GM04503 (cell line): ENCODE results near the gene ARPC5L.
"Not testable (repeated sequence)": the region's sequence is repeated elsewhere in the genome, so short reads cannot be mapped to it uniquely, and the experiment has no call there.

ENCODE experiments used
- DNase-seq: peaks from one replicate; pipeline ENCODE4 v3.0.0-alpha.2; 2012; ENCODE audit warnings: low read depth

Gene ARPC5L

DNA sequence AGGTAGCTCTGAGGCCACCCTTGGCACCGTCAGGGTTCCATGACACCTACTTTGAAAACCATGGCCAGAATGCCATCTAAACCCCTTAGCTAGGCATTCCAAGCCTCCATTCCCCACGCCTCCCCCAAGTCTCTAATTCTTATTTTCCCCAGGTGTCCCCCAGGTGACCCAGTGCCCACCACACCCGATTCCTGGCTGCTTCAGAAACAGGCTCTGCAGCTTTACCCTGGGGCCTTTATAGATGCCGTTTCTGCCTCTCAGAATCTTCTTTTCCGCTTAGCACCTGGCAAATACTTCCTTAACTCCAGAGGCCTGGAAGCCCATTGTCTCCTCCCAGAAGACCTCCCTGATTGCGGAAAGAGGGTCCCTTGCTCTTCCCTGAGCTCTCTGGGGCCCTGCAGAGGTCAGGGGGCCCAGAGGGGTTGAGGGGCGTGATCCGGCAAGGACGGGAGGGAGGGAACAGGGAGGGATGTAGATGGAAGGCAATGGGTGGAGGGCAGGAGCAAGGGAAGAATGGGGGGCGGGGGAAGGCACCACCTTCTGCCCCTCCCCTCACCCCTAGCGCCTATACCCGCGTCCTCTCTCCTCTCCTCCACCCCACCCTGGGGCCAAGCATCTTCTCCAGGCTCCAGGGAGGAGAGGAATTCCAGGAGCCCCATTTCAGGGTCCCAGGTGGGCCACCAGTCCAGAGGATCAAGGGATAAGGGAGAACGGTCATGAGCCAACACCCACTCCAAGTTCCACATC is 20.7 kb upstream of the ARPC5L start:
- no peak for DNase-seq

DNA sequence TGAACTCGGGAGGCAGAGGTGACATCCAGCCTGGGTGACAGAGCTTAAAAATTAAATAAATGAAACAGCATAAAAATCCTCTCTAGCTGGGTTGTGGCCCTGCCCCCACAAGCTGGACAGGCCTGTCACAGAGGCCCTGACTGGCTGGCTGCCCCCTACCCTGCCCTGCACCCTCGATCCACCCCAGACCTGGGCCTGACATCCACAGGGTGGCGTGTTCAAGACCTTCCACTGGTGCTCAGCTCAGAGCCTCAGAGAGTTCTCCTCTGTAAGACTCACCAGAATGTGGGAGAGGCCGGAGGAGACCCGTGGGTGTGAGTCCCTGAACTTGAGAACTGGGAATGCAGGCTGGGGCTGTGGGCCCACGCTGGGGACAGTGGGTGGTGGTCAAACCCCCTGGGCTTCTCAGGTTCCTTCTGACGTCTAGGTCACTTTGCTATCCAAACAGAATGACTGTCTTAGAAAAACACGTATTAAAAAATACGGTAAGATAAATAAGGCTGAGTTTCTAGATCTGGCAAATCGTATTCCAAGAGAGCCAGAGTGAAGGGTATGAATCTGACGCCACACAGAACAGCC is 18.4 kb upstream of the ARPC5L start:
- DNase-seq: no peak

GRCh38 chr9:124844291-124844690 is 17.6 kb upstream of the ARPC5L start:
- DNase-seq: no peak

DNA sequence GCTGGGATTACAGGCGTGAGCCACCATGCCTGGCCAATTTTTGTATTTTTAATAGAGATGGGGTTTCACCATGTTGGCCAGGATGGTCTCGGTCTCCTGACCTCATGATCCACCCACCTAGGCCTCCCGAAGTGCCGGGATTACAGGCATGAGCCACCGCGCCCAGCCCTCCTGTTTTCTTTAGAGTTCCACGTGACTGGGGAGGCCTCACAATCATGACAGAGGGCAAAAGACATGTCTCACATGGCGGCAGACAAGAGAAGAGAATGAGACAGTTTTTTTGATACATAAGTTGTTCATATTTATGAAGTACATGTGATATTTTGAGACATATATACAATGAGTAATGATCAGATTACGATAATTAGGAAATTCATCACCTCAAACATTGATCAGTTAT is 15.5 kb upstream of the ARPC5L start:
- not testable (repeated sequence) for DNase-seq

DNA sequence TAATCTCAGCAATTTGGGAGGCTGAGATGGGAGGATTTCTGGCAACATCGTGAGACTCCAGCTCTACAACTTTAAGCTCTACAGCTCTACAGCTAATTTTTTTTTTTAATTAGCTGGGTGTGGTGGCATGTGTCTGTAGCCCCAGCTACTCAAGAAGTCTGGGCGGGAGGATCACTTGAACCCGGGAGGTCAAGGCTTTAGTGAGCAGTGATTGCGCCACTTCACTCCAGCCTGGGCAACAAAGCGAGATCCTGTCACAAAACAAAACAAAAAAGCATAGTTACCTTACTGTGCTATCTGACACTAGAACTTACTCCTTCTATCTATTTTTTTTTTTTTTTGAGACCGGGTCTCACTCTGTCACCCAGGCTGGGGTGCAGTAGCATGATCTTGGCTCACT is 15.0 kb upstream of the ARPC5L start:
- DNase-seq: no peak

GRCh38 chr9:124849801-124850200 is 12.1 kb upstream of the ARPC5L start:
- DNase-seq: no peak

GRCh38 chr9:124852121-124852828 is 9.7 kb upstream of the ARPC5L start:
- DNase-seq: no peak

- DNase-seq: no peak
Observed at GRCh38 chr9:124852829-124853531, 8.9 kb upstream of the ARPC5L start, which contains the start of gene WDR38. TSS of gene WDR38 (plus strand) at chr9:124853460. CDS start at chr9:124853532, 72 bp downstream.

DNA sequence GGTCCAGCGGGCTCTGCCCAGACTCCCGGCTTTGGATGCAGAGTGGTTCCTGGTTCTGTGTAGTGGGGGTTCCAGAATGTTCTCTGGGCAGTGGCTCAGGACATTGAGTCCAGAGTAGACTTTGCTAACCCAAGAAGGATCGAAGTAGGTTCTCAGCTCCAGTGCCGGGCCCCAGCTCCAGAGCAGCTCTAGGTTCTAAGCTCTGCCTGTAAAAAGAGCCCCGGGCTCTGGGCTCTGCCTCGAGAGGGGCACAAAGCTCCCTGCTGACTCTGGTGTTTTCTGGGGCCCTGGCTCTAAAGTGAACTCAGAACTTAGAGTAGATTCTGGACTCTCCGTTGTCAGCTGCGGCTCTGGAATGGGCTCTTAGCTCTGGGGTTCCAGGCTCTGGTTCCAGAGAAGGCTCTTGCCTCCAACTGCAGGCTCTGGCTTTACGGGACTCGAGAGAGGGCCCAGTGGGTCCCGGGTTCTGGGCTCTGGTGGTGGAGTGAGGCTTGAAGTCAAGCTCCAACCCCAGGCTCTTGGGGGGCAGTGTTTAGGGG is 8.3 kb upstream of the ARPC5L start:
- no peak for DNase-seq

- DNase-seq: no peak
Observed at GRCh38 chr9:124854161-124854560, 7.8 kb upstream of the ARPC5L start.

DNA sequence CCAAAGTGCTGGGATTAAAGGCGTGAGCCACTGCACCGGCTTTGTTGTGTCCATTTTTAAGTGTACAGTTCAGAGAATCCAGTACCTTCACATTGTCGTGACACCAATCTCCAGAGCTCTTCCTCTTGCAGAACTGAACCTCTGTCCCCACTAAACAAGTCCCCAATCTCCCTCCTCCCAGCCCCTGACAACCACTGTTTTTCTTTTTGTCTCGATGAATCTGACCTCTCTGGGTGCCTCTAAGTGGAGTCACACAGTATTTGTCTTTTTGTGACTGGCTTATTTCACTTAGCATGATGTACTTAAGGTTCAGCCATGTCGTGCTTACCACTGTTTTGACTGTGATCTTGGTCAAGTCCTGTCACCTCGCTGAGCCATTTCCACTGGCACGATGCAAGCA is 7.1 kb upstream of the ARPC5L start:
- no peak for DNase-seq

DNA sequence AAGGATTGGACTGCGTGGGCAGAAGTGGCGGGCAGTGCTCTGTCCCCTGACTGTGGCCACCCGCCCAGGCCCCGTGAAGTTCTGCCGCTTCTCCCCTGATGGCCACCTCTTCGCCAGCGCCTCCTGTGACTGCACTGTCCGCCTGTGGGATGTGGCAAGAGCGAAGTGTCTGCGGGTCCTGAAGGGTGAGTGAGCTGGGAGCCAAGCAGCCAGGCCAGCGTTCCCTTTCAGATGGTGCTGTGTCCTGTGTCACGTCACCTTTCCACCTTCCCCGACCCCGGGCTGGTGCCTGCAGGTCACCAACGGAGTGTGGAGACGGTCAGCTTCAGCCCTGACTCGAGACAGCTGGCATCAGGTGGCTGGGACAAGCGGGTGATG is 6.4 kb upstream of the ARPC5L start:
- DNase-seq: no peak

DNA sequence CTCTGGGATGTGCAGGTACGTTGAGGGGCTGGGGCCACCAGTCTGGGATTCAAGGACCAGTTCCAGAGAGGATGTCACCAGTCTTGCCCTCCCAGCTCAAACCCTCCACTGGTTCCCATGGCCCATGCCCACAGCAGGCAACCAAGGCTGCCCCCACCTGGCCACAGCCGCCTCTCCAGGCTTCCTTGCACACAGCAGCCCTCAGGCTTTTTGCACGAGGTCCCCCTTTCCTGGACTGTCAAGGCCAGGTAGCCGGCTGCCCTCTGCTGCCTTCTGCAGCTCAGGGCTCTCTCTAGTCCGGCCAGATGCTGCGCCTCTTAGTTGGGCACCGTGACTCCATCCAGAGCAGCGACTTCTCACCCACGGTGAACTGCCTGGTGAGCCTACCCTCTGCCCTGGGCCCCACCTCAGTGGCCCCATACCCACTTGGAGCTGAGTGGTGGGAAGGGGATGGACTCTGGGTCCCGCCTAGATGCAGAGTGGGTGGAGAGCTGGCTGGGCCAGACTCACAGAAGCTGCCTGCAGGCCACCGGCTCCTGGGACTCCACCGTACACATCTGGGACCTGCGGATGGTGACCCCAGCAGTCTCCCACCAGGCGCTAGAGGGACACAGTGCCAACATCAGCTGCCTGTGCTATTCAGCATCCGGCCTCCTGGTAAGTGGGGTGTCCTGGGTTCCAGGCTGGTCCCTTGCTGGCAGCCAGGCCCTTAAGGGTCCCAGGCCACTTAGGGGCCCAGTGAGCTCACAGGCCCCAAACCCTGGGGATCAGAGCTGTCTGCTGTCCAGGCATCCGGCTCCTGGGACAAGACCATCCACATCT is 5.8 kb upstream of the ARPC5L start:
- DNase-seq: no peak

DNA sequence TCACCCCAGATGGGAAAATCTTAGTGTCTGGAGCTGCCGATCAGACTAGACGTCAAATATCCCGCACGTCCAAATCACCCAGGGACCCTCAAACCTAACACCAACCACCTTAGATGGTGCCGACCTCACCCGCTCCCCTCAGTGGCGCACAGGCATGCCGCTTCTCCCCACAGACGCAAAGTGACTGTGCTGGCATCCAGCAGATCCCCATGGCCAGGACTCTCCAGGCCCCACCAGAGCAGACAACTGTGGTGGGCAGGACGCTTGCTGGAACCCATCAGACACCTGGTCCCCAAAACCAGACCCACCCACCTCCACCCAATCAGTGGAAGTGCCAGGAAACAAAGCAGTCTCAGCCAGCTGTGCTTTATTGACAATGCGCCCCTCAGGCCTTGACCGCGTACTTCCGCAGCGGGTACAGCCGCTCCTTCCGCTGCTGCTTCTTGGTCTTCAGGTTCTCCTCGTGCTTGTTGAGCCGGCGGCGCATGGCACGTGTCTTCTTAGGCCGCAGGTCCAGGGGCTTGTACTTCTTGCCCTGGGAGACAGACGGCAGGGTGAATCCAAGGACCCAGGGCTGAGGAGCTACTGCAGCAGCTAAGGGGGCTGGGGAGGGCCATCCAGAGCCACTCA is 4.3 kb upstream of the ARPC5L start:
- no peak for DNase-seq

GRCh38 chr9:124858330-124859046 is 3.4 kb upstream of the ARPC5L start:
- DNase-seq: no peak

DNA sequence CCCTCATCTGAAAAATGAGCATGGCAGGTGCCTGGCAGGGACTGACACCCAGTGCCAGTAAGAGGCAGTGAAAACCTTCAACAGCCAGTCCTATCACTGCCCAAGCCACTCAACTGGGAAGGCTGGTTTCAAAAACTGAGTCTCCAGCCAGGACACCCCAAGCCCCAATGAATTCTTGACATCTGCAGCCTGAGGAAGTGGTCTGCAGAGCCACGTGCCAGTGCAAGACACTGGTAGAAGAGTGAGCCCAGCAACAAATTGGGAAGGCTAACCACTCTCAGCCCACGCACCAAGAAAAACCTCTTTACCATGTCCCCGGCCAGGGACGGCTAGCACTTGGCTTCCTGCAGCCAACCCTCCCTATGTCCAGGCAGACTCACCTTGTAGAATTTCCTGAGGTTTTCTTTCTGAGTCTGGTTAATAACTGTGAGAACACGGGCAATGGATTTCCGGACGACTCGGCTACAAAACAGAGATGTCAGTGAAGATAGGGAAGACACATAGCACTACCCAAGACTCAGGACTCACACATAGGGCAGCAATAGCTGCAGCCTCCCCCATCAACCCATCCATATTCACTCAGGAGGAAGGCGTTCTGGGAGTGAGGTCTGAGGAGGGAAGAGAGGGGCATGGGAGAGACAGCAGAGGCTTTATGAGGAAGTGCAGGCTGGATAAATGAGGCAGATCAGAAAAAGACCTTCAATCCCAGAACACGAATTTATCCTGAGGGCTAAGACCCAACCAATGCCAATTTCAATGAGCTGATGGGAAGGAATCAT is 1.9 kb upstream of the ARPC5L start:
- no peak for DNase-seq

- DNase-seq: no peak
Observed at GRCh38 chr9:124860582-124861341, 1.2 kb upstream of the ARPC5L start.

DNA sequence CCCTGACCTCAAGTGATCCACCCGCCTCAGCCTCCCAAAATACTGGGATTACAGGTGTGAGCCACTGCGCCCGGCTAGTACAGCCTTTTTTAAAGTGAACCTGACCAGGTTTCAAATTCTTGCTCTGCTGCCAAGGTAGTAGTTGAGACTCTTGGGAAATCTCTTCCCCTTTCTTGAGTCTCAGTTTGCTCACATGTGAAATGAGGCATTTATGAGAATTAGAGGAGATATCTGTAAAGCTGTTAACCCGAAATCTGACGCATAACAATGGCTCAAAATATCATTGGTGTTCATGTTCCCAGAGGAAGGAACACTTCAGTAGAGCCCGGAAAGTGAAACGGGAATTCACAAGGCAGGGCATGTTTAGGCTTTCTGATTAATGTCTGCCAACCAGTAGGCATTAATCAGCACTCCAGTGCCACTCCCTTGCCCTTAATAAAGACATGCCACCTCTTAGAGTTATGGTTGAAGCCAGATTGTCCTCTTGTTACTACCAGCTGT is 1.5 kb downstream of the ARPC5L start:
- no peak for DNase-seq
